PFSK-1 (cell line): ENCODE results near the gene RHBDF1.

Experiments used
- FOXP2 ChIP-seq: optimal IDR thresholded peaks from 2 replicates; pipeline ENCODE3; 2011; ENCODE audit warnings: borderline replicate concordance, control low read depth, inconsistent platforms; ENCODE audit not compliant: insufficient read depth; ENCODE audit errors: extremely low read length, extremely low read depth
- POLR2AphosphoS5 ChIP-seq: IDR thresholded peaks from 2 replicates; pipeline ENCODE4 v1.6.1; 2012; ENCODE audit warnings: low read depth, mild to moderate bottlenecking, control low read depth, low read length, moderate library complexity
- SIN3A ChIP-seq: IDR thresholded peaks from 2 replicates; pipeline ENCODE4 v1.6.1; 2012; ENCODE audit warnings: mild to moderate bottlenecking, low read length, moderate library complexity, borderline replicate concordance; ENCODE audit not compliant: insufficient read depth
- TAF1 ChIP-seq: IDR thresholded peaks from 2 replicates; pipeline ENCODE4 v1.6.1; 2012; ENCODE audit warnings: low read length, control low read depth, borderline replicate concordance; ENCODE audit not compliant: insufficient read depth
- TF ChIP-seq, protein P1 (sequence below), 2 experiments: IDR thresholded peaks; 2 replicates each; pipeline versions ENCODE4 v1.6.1 to v1.8.0; 2011 to 2012; ENCODE audit warnings: low read depth in 2 of 2, low read length in 2 of 2, control low read depth in 1 of 2, inconsistent platforms in 1 of 2, mild to moderate bottlenecking in 1 of 2, moderate library complexity in 1 of 2; ENCODE audit not compliant: insufficient read depth in 1 of 2

The RHBDF1 gene

DNA sequence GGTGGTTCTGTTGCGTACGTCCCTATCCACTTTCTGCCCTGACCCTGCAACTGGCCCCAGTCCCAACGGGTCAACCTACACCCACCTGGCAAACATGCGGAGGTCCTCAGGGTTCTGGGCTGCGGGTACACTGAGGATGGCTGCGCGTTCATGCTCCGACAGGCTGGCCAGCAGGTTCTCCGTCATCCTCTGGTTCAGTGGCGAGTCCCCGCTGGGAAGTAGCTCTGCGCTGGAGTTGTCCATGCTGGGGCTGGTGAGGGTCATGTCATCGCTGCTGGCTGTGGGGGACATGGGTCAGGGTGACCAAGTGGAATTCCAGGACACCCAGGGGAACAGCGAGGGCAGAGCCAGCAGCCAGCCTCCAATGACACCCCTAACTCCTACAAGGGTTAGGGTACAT is 16.2 kb upstream of the RHBDF1 start:
- TF ChIP-seq POLR2AphosphoS5 (no peak), TAF1 (no peak), FOXP2 (no peak), SIN3A (no peak)
- TF ChIP-seq, protein P1, sequence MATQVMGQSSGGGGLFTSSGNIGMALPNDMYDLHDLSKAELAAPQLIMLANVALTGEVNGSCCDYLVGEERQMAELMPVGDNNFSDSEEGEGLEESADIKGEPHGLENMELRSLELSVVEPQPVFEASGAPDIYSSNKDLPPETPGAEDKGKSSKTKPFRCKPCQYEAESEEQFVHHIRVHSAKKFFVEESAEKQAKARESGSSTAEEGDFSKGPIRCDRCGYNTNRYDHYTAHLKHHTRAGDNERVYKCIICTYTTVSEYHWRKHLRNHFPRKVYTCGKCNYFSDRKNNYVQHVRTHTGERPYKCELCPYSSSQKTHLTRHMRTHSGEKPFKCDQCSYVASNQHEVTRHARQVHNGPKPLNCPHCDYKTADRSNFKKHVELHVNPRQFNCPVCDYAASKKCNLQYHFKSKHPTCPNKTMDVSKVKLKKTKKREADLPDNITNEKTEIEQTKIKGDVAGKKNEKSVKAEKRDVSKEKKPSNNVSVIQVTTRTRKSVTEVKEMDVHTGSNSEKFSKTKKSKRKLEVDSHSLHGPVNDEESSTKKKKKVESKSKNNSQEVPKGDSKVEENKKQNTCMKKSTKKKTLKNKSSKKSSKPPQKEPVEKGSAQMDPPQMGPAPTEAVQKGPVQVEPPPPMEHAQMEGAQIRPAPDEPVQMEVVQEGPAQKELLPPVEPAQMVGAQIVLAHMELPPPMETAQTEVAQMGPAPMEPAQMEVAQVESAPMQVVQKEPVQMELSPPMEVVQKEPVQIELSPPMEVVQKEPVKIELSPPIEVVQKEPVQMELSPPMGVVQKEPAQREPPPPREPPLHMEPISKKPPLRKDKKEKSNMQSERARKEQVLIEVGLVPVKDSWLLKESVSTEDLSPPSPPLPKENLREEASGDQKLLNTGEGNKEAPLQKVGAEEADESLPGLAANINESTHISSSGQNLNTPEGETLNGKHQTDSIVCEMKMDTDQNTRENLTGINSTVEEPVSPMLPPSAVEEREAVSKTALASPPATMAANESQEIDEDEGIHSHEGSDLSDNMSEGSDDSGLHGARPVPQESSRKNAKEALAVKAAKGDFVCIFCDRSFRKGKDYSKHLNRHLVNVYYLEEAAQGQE (IDR thresholded peaks at IDR 0.05; ENCODE audit: insufficient read depth in 1 of 2, low read depth in 2 of 2, low read length in 2 of 2): no peak

- TF ChIP-seq, protein P1 (IDR thresholded peaks at IDR 0.05; ENCODE audit: insufficient read depth in 1 of 2, low read depth in 2 of 2, low read length in 2 of 2): no peak
- TF ChIP-seq FOXP2 (no peak), TAF1 (no peak), SIN3A (no peak), POLR2AphosphoS5 (no peak)
Observed at GRCh38 chr16:86483-86952, 14.1 kb upstream of the RHBDF1 start.

DNA sequence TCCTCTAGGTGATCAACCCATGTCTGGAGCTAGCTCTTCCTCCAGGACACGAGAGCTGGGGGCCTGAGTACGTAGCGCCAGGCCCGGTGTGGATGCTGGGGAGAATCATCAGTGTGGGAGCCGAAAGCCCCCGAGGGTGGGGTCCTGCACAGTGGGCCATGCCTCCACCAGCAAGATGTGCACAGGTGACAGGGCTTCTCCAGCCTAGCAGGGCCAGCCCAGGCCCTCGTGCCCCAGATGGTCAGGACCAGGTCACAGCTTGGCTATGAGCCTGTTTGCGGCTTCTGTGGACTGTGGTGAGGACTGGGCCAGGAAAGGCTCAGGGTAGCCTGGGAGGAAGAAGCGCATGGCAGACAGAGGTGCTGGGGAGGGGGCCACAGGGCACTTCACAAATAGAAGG is 13.4 kb upstream of the RHBDF1 start:
- TF ChIP-seq POLR2AphosphoS5 (no peak), TAF1 (no peak), SIN3A (no peak), FOXP2 (no peak)
- TF ChIP-seq, protein P1 (IDR thresholded peaks at IDR 0.05; ENCODE audit: insufficient read depth in 1 of 2, low read depth in 2 of 2, low read length in 2 of 2): no peak

GRCh38 chr16:85407-85782 is 13.0 kb upstream of the RHBDF1 start:
- TF ChIP-seq SIN3A (no peak), POLR2AphosphoS5 (no peak), FOXP2 (no peak), TAF1 (no peak)
- TF ChIP-seq, protein P1 (IDR thresholded peaks at IDR 0.05; ENCODE audit: insufficient read depth in 1 of 2, low read depth in 2 of 2, low read length in 2 of 2): no peak
